HuH-7.5 (cell line): ENCODE results near the gene CCIN.
A peak's percentile ranks its signal among the peaks of the same experiment; 100 is the strongest.
"Not testable (repeated sequence)": the region's sequence is repeated elsewhere in the genome, so short reads cannot be mapped to it uniquely, and the experiment has no call there.

Experiments
- DNase-seq: peaks from one replicate; pipeline ENCODE4 v3.0.0; 2011; ENCODE audit warnings: low spot score

The CCIN gene

GRCh38 chr9:36160126-36160525 lies 9.1 kb upstream of the CCIN start:
- not testable (repeated sequence) for DNase-seq

- DNase-seq = no peak
These were observed 8.0 kb upstream of the CCIN start for GRCh38 chr9:36161187-36161586.

GRCh38 chr9:36162211-36162738 lies 6.9 kb upstream of the CCIN start:
- DNase-seq = no peak

- no peak for DNase-seq
These were observed 6.0 kb upstream of the CCIN start for GRCh38 chr9:36163049-36163785.

- no peak for DNase-seq
These were observed 5.4 kb upstream of the CCIN start for GRCh38 chr9:36163786-36164170.

GRCh38 chr9:36164372-36164771 lies 4.8 kb upstream of the CCIN start:
- DNase-seq = no peak

GRCh38 chr9:36164989-36165388 lies 4.2 kb upstream of the CCIN start:
- DNase-seq = no peak

- DNase-seq = no peak
These were observed 3.4 kb upstream of the CCIN start for GRCh38 chr9:36165826-36166167.

- peak; percentile 89 for DNase-seq
These were observed 2.8 kb upstream of the CCIN start for GRCh38 chr9:36166168-36166927.

GRCh38 chr9:36169708-36170107 lies 520 bp downstream of the CCIN start:
- DNase-seq = no peak

- no peak for DNase-seq
These were observed 1.3 kb downstream of the CCIN start for GRCh38 chr9:36170531-36170930.

- no peak for DNase-seq
These were observed 4.7 kb downstream of the CCIN start for GRCh38 chr9:36173861-36174260.

GRCh38 chr9:36174271-36174670 lies 5.1 kb downstream of the CCIN start:
- DNase-seq = no peak

- DNase-seq = no peak
These were observed 5.5 kb downstream of the CCIN start for GRCh38 chr9:36174731-36175130.

- not testable (repeated sequence) for DNase-seq
These were observed 6.0 kb downstream of the CCIN start for GRCh38 chr9:36175209-36175608.

- not testable (repeated sequence) for DNase-seq
These were observed 7.3 kb downstream of the CCIN start for GRCh38 chr9:36176496-36176895.

GRCh38 chr9:36177571-36177970 lies 8.4 kb downstream of the CCIN start:
- no peak for DNase-seq

GRCh38 chr9:36180243-36180642 lies 11.1 kb downstream of the CCIN start:
- DNase-seq = not testable (repeated sequence)

GRCh38 chr9:36187414-36187813 lies 18.2 kb downstream of the CCIN start:
- DNase-seq = no peak

GRCh38 chr9:36188212-36188611 lies 19.0 kb downstream of the CCIN start:
- no peak for DNase-seq

GRCh38 chr9:36189976-36190375 lies 20.8 kb downstream of the CCIN start:
- DNase-seq = no peak

- DNase-seq = peak; percentile 96
These were observed 21.5 kb downstream of the CCIN start, which contains the start of gene CLTA for GRCh38 chr9:36190388-36191289. TSS of gene CLTA (plus strand) at chr9:36190921. CDS start at chr9:36191057, 136 bp downstream.
